ENCODE data around the gene KRTAP11-1. TPM values are rescaled to one million over a fixed set of nuclear protein-coding genes. Genes with fewer than 3 reads are reported as not detected.

Gene KRTAP11-1
- total RNA-seq, 2 donors from 2014 or later = not detected

DNA sequence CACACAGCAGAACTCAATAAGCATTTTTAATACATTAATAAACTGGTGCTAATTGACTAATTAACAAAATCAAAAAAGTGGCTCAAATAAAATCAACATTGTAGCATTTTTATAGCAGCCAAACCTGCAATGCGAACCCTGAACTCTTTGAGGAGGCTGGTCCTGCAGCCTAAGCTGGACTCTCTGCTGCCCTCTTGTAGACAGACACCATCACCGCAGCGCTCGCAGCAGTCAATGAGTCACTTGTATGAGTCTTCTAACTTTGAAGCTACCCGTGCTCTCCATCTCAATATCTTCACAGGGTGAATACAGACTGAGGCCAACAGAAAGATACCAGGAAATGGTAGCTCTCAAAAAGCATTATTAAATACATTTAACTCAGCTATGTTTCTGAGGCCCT is 42.1 kb downstream of the KRTAP11-1 start:
- no peak overlapping the region for H3K9ac ChIP-seq (ENCODE audit: low read depth in 2 of 2, low read length in 2 of 2)
- no peaks in the 10 kb centered on the region for H3K36me3 ChIP-seq
- intact Hi-C loops (cut with DNase I) = no loop called here
- H3K27me3 ChIP-seq = no peaks in the 10 kb centered on the region
- H3K4me3 ChIP-seq = no peak overlapping the region
- peak; percentile 18 for DNase-seq
- H3K27ac ChIP-seq = no peak overlapping the region
- no peaks in the 10 kb centered on the region for H3K9me3 ChIP-seq
- H3K4me1 ChIP-seq = no peaks in the 10 kb centered on the region
- TF ChIP-seq, protein P1, sequence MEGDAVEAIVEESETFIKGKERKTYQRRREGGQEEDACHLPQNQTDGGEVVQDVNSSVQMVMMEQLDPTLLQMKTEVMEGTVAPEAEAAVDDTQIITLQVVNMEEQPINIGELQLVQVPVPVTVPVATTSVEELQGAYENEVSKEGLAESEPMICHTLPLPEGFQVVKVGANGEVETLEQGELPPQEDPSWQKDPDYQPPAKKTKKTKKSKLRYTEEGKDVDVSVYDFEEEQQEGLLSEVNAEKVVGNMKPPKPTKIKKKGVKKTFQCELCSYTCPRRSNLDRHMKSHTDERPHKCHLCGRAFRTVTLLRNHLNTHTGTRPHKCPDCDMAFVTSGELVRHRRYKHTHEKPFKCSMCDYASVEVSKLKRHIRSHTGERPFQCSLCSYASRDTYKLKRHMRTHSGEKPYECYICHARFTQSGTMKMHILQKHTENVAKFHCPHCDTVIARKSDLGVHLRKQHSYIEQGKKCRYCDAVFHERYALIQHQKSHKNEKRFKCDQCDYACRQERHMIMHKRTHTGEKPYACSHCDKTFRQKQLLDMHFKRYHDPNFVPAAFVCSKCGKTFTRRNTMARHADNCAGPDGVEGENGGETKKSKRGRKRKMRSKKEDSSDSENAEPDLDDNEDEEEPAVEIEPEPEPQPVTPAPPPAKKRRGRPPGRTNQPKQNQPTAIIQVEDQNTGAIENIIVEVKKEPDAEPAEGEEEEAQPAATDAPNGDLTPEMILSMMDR (IDR thresholded peaks at IDR 0.05) = no peak

DNA sequence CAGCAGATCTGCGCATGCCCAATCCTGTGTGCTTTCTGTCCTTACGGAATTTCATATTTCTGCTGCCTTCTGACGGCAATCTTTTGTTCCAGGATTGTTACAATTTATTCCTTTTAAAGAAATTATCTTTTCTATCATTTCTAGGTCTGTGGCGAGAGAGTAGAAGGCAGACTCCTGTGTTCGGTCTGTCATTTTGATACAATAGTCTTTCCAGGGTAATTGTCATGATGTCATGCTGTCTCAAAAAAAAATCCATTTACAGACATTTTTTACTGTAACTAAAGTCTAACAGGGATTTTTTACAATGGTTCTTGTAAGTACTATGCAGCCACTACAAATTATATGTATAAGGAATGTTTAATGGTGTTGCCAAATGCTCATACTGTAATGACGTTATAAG is 42.8 kb downstream of the KRTAP11-1 start:
- Histone ChIP-seq H3K4me3 (no peak overlapping the region), H3K9ac (ENCODE audit: low read depth in 2 of 2, low read length in 2 of 2) (no peak overlapping the region), H3K9me3 (no peaks in the 10 kb centered on the region), H3K36me3 (no peaks in the 10 kb centered on the region), H3K4me1 (no peaks in the 10 kb centered on the region), H3K27me3 (no peaks in the 10 kb centered on the region), H3K27ac (no peak overlapping the region)
- intact Hi-C loops (cut with DNase I) = no loop called here
- DNase-seq = no peak
- TF ChIP-seq, protein P1 (IDR thresholded peaks at IDR 0.05) = no peak

DNA sequence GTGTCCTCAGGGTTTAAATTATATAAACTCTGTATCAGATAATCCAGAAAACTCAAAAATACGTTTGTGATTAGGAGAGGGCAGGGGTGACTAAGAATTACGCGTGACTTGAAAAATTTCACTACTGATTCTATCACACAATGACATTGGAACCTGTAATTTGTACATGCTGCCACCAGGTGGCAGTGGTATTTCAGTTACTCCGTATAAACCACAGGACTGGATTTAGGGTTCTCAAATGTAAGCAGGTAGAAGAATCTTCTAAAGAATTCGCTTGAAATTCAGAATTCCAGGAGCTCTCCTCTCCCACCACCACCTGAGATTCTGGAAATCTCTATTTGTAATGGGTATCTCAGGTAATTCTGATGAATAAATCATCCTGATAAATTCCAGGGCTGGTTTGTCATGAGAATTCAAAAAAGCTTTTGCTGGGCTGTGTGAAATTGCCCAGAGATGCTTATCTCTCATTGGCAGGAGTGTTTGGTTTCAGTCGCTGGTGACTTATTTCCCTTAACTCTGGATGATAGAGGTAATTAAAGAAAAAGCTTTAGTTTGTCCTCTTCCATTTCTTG is 50.1 kb downstream of the KRTAP11-1 start:
- H3K27ac ChIP-seq = no peak overlapping the region
- no peaks in the 10 kb centered on the region for H3K9me3 ChIP-seq
- H3K4me3 ChIP-seq = no peak overlapping the region
- no peaks in the 10 kb centered on the region for H3K4me1 ChIP-seq
- TF ChIP-seq, protein P1 (IDR thresholded peaks at IDR 0.05) = peak; percentile 13
- intact Hi-C loops (cut with DNase I) = no loop called here
- DNase-seq = peak; percentile 22
- H3K36me3 ChIP-seq = no peaks in the 10 kb centered on the region
- no peak overlapping the region for H3K9ac ChIP-seq (ENCODE audit: low read depth in 2 of 2, low read length in 2 of 2)
- H3K27me3 ChIP-seq = no peaks in the 10 kb centered on the region

Other genes with a start within 250 kb of the KRTAP11-1 start
- not detected for gene KRTAP20-2, start 246.4 kb downstream of the KRTAP11-1 start, total RNA-seq
- not detected for gene KRTAP20-3, start 238.7 kb downstream of the KRTAP11-1 start, total RNA-seq
- not detected for gene KRTAP21-3, start 162.8 kb downstream of the KRTAP11-1 start, total RNA-seq
- not detected for gene KRTAP21-2, start 134.3 kb downstream of the KRTAP11-1 start, total RNA-seq
- not detected for gene KRTAP21-1, start 126.2 kb downstream of the KRTAP11-1 start, total RNA-seq
- gene KRTAP8-1, start 68.3 kb downstream of the KRTAP11-1 start, total RNA-seq = not detected
- not detected for gene KRTAP7-1, start 51.8 kb downstream of the KRTAP11-1 start, total RNA-seq
- gene KRTAP19-8, start 156.9 kb upstream of the KRTAP11-1 start, total RNA-seq = not detected

Data from colonic mucosa (tissue), 4 donors.